Gastroesophageal sphincter (tissue), 3 donors: ENCODE results near the gene ZDHHC21.

Experiments used
- CTCF ChIP-seq, 4 experiments: fragments of 200-600 bp in 2 of 4; fragments of 450-650 bp in 2 of 4; sonication (generic) in 1 of 4; IDR thresholded peaks; one replicate each; pipeline ENCODE4 v1.5.1; 2017 to 2019; ENCODE audit warnings: antibody characterized with exemption in 4 of 4, mild to moderate bottlenecking in 2 of 4, moderate library complexity in 2 of 4
- EP300 ChIP-seq: sonication (generic); formaldehyde crosslinking; IDR thresholded peaks from one replicate; pipeline ENCODE4 v1.6.1; 2017; ENCODE audit warnings: antibody characterized with exemption, mild to moderate bottlenecking
- POLR2AphosphoS5 ChIP-seq: sonication (generic); formaldehyde crosslinking; IDR thresholded peaks from one replicate; pipeline ENCODE4 v1.6.1; 2017; ENCODE audit warnings: antibody characterized with exemption

- TF ChIP-seq EP300 (no peak), CTCF (IDR thresholded peaks at IDR 0.05) (no peak), POLR2AphosphoS5 (no peak)
Measured at GRCh38 chr9:14563902-14564624, 129.2 kb downstream of the ZDHHC21 start.
